GM04504 (cell line): ENCODE results near the gene NDUFA12.

ENCODE experiments used
- DNase-seq: peaks from one replicate; pipeline ENCODE4 v3.0.0-alpha.2; 2012; ENCODE audit warnings: low read depth

NDUFA12 gene

DNA sequence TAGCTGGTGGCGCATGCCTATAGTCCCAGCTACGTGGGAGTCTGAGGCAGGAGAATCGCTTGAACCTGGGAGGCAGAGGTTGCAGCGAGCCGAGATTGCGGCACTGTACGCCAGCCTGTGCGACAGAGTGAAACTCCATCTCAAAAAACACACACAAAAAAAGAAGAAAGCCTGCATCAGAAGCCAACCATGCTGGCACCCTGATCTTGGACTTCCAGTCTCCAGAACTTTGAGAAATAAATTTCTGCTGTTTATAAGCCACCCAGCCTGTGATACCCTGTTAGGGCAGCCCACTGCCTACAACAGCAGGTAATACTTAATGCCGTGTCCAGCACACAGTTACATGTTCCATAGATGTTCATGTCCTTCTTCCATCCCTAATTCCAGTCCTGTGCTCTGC, 62.7 kb downstream of the NDUFA12 start:
- no peak for DNase-seq

DNA sequence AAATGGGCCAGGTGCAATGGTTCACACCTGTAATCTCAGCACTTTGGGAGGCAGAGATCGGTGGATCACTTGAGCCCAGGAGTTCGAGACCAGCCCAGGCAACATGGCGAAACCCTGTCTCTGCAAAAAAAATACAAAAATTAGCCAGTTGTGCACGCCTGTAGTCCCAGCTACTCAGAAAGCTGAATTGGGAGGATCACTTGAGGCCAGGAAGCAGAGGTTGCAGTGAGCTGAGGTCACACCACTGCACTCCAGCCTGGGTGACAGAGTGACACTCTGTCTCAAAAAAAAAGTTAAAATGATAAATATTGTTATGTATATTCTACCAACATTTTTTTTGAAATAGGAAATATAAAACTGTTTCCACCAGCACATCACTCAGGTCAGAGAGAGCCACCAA, 64.9 kb downstream of the NDUFA12 start:
- no peak for DNase-seq

DNA sequence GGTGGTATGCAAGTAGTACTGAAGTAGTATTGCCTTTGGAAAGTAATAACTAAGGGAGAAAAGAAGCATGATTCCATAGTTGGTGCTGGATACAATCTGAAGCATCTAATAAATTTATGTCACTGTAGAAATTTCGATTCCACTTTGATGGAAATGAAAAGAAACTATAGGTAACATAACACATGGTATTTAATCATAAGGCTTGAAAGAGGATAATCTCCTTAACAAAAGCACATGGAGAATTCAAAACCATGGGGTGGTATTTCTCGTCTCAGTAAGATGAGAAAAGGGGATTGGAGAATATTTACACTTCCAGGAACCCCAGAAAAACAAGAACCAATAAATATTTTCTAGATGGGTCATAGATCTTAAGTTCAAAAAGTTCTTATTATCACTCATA, 72.7 kb downstream of the NDUFA12 start:
- DNase-seq: no peak

DNA sequence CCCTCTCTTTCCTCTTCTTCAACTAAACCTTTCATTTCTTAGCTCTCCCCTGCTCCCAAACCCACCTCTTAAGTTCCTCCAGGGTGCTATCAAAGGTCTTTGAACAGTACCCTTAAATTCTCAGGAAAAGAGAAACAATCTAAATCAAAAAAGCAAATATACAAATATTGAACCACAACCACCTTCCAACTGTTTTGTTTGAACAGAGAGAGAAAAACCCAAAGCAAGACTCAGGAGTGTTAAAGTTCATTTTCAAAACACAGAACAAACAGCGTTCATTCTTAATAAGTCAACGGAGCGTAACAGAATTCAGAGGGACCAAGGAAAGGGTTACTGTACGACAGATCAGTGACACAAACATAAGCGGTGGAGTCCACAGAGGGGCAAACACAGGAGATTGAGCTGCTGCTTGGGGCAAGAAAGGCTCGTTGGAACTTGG, 73.3 kb downstream of the NDUFA12 start:
- no peak for DNase-seq

DNA sequence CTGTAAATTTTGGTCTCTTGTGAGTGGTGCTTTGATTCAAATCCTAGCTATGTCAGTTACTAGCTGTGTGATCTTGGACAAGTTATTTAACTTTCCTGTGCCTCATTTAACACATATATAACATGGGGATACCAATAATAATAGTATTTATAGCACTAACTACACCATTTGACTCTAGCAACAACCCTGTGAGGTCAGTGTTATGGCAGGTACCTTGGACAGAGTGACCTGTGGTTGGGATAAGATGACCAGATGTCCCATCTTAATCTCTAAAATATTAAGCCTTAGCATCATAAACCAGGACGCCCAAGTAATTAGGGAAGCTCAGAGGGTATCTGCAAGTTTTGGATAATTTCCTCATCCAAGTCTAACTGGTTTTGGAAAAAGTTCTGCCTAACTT, 73.7 kb downstream of the NDUFA12 start:
- no peak for DNase-seq

DNA sequence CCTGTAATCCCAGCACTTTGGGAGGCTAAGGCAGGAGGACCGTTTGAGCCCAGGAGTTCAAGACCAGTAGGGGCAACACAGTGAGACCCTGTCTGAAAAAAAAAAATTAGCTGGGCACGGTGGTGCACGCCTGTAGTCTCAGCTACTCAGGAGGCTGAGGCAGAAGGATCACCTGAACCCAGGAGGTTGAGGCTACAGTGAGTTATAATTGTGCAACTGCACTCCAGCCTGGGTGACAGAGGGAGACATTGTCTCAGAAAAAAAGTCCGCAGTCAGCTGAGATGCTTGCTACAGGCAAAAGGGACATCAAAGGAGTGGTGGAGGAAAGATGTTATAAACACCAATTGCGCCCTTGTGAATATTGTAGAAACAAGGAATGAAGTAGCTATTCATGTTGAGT, 77.8 kb downstream of the NDUFA12 start:
- no peak for DNase-seq

DNA sequence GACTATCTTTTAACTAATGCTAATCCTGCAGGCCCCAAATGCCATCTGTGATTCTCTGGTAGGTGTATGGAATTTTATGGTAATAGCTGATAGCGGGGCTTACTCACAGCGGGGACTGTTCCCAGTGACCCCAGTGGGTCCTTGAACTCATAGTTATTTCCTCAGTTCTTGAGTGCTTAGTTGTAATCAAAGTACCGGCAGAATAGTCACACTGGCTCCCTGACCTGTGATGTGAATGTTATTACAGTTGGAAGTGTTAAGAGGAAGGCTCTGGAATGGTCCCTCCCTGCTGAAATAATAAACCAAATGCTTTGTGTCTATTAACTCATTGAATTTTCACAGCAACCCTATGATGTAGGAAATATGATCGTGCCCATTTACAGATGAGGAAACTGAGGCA, 78.3 kb downstream of the NDUFA12 start:
- no peak for DNase-seq

DNA sequence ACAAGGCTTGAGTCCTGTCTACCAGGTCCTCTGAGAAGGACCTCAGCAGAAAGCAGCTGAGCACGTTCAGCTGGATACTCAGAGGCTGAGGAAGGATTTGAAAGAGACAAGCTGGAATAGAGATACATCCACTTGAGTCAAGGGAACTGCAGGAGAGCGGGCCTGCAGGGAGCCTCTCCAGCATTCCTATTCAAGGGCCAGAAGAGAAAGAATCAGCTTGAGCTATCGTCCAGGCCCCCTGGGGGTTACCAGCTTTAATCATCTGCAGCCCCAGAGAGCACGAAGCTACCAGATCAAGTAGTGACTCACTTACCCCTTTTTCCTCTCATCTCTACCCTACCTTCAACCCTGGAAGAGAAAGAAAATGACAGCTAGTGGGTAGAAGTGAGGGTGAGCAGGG, 80.9 kb downstream of the NDUFA12 start:
- DNase-seq: no peak
